Thyroid gland (tissue), 4 donors: ENCODE data around the gene KIRREL3. TPM values are rescaled to one million over a fixed set of nuclear protein-coding genes. Genes with fewer than 3 reads are reported as not detected.

ENCODE experiments used
- DNase-seq, 2 donors: peaks; one replicate each; pipeline ENCODE4 v3.0.0-alpha.2; 2019
- H3K27ac ChIP-seq, 3 donors: fragments of 200-600 bp; sonication (generic); 1 replicate in 2 of 3; 2 replicates in 1 of 3; pipeline ENCODE4 v1.5.1; 2016 to 2019; ENCODE audit warnings: mild to moderate bottlenecking in 1 of 3, moderate library complexity in 1 of 3
- H3K27me3 ChIP-seq: fragments of 200-600 bp; sonication (generic); one replicate; pipeline ENCODE4 v1.5.1; 2019
- H3K36me3 ChIP-seq, 2 donors: fragments of 200-600 bp; sonication (generic); one replicate each; pipeline ENCODE4 v1.5.1; 2016 to 2019
- H3K4me1 ChIP-seq, 2 donors: fragments of 200-600 bp; sonication (generic); one replicate each; pipeline ENCODE4 v1.5.1; 2017 to 2019
- H3K4me3 ChIP-seq, 3 donors: fragments of 200-600 bp; sonication (generic); replicated peaks in 1 of 3; 1 replicate in 2 of 3; 2 replicates in 1 of 3; pipeline ENCODE4 v1.5.1; 2016; ENCODE audit warnings: mild to moderate bottlenecking in 1 of 3
- H3K9me3 ChIP-seq: fragments of 200-600 bp; sonication (generic); one replicate; pipeline ENCODE4 v1.5.1; 2017
- CTCF ChIP-seq, 6 experiments: fragments of 200-600 bp in 3 of 6; fragments of 450-650 bp in 3 of 6; sonication (generic) in 3 of 6; IDR thresholded peaks; one replicate each; pipeline ENCODE4 v1.5.1; 2016 to 2019; ENCODE audit warnings: antibody characterized with exemption in 6 of 6, mild to moderate bottlenecking in 2 of 6, inconsistent platforms in 1 of 6, moderate library complexity in 1 of 6
- POLR2A ChIP-seq, 2 donors: fragments of 450-650 bp; IDR thresholded peaks; one replicate each; pipeline ENCODE4 v1.6.1; 2017; ENCODE audit warnings: antibody characterized with exemption in 2 of 2, mild to moderate bottlenecking in 2 of 2, moderate library complexity in 1 of 2
- WGBS, 2 donors: methylation state at CpG; one replicate each; pipeline ENCODE4 v1.1.5; 2017; 5-methylcytosine and 5-hydroxymethylcytosine counted together
- intact Hi-C: fragments of 100-400 bp; cut with DNase I; formaldehyde crosslinking; loops from one replicate; pipeline ENCODE4 v1.15.1; 2023
- total RNA-seq, 4 donors: library from RNA; depleted of rRNA; stranded (reverse); fragments of >200 nt; gene quantifications; one replicate each; pipeline ENCODE4 v1.2.3, GENCODE V29; 2016

The KIRREL3 gene
- total RNA-seq, 4 donors from 2014 or later: 0.78 TPM; not detected in 3

GRCh38 chr11:126485986-126486635 is 514.5 kb downstream of the KIRREL3 start:
- Histone ChIP-seq H3K9me3 (no peaks in the 10 kb centered on the region), H3K4me3 (no peak overlapping the region), H3K36me3 (no peaks in the 10 kb centered on the region), H3K27ac (no peak overlapping the region), H3K4me1 (no peaks in the 10 kb centered on the region), H3K27me3 (no peaks in the 10 kb centered on the region)
- no peak for TF ChIP-seq CTCF (IDR thresholded peaks at IDR 0.05)
- no peak for DNase-seq
- WGBS, 2 donors: 64 to 73% methylated on average over 12 of the region's 12 CpGs
- intact Hi-C loops: no loop called here

- H3K4me3 ChIP-seq: no peak overlapping the region
- H3K36me3 ChIP-seq: no peaks in the 10 kb centered on the region
- intact Hi-C loops: no loop called here
- H3K27ac ChIP-seq: no peak overlapping the region
- no peaks in the 10 kb centered on the region for H3K9me3 ChIP-seq
- no peaks in the 10 kb centered on the region for H3K27me3 ChIP-seq
- TF ChIP-seq POLR2A (IDR thresholded peaks at IDR 0.05): no peak
- no peak for TF ChIP-seq CTCF (IDR thresholded peaks at IDR 0.05)
- no peaks in the 10 kb centered on the region for H3K4me1 ChIP-seq
- 70 to 75% methylated on average over 10 of the region's 10 CpGs for WGBS, 2 donors
- no peak for DNase-seq
Observed at GRCh38 chr11:126485021-126485792, 515.4 kb downstream of the KIRREL3 start.

GRCh38 chr11:126484266-126484665 is 516.3 kb downstream of the KIRREL3 start:
- 87 to 94% methylated on average over 2 of the region's 2 CpGs for WGBS, 2 donors
- intact Hi-C loops: loop anchor here (5.0 kb wide), 1 partner anchor 42 kb away; no protein-coding TSS in a partner anchor

GRCh38 chr11:126483621-126484195 is 516.9 kb downstream of the KIRREL3 start:
- Histone ChIP-seq H3K9me3 (no peaks in the 10 kb centered on the region), H3K27ac (no peak overlapping the region), H3K4me3 (no peak overlapping the region), H3K27me3 (no peaks in the 10 kb centered on the region), H3K36me3 (no peaks in the 10 kb centered on the region), H3K4me1 (no peaks in the 10 kb centered on the region)
- intact Hi-C loops: loop anchor here (5.0 kb wide), 1 partner anchor 41 kb away; no protein-coding TSS in a partner anchor
- DNase-seq: no peak
- WGBS, 2 donors: 85 to 91% methylated on average over 4 of the region's 4 CpGs
- TF ChIP-seq POLR2A (IDR thresholded peaks at IDR 0.05) (no peak), CTCF (IDR thresholded peaks at IDR 0.05) (no peak)

More at GRCh38 chr11:126484266-126484665, 516.3 kb downstream of the KIRREL3 start:
- H3K4me1 ChIP-seq: no peaks in the 10 kb centered on the region
- no peaks in the 10 kb centered on the region for H3K36me3 ChIP-seq
- H3K27me3 ChIP-seq: no peaks in the 10 kb centered on the region
- H3K27ac ChIP-seq: no peak overlapping the region
- DNase-seq: no peak
- no peak overlapping the region for H3K4me3 ChIP-seq
- TF ChIP-seq POLR2A (IDR thresholded peaks at IDR 0.05): no peak
- no peak for TF ChIP-seq CTCF (IDR thresholded peaks at IDR 0.05)
- H3K9me3 ChIP-seq: no peaks in the 10 kb centered on the region
